Measurements from ENCODE around the gene SLC23A1.

DNA sequence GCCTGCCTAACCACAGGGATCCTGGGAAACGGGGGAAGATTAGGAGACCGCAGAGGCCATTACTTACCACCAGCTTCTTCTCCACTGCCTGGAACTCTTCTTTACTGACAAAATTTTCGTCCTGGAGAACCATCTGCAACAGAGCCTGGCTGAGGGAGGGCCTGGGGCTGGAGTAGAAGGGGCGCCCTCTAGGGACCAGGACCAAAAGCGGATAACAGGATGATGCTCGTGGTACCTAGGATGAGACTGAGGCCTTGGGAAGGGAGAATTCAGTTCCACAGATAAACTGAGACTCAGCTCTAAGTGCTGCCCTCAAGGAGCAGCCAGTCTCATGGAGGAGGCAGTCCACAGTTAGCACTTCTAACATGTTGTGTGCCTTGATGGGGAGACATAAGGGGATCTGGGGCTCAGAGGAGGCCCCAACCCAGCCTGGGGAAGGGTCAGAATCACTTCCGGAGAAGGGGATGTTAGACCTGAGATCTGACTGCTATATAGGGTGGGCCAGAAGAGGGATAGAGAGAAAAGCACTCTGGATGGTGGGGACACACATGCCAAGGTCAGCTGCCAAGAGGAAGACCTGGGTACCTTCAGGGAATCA, 19.6 kb upstream of the SLC23A1 start:
- TF ChIP-seq POLR2A (IDR thresholded peaks at IDR 0.05; ENCODE audit: low read depth, low read length) = no peak
- TF ChIP-seq POLR2AphosphoS5 (IDR thresholded peaks at IDR 0.05; ENCODE audit: low read depth, low read length) = no peak
- no peak for TF ChIP-seq TAF1 (IDR thresholded peaks at IDR 0.05; ENCODE audit: low read depth, low read length)
- no peak for TF ChIP-seq PAX5 (IDR thresholded peaks at IDR 0.05; ENCODE audit: insufficient read depth, low read length, severe bottlenecking)
- TF ChIP-seq SPI1 (IDR thresholded peaks at IDR 0.05; ENCODE audit: low read depth, low read length) = no peak
- TF ChIP-seq POU2F2 (IDR thresholded peaks at IDR 0.05; ENCODE audit: low read depth, low read length) = no peak

Measured in GM12891 (cell line).